ENCODE data around the gene MEGF6.

DNA sequence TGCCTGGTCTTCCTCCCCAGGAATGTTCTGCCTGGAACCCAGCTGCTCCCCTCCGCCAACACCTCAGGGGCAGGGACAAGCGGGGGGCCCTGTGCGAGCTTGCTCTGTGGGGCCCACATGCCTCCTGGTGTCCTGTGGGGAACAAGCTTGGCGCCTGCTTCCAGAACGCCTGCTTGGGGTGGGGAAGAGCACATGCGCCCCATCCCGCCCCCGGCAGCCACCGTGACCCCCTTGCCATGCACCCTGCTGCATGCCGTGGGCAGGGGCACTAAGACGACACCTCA, 57.4 kb downstream of the MEGF6 start:
- TF ChIP-seq, protein P1, sequence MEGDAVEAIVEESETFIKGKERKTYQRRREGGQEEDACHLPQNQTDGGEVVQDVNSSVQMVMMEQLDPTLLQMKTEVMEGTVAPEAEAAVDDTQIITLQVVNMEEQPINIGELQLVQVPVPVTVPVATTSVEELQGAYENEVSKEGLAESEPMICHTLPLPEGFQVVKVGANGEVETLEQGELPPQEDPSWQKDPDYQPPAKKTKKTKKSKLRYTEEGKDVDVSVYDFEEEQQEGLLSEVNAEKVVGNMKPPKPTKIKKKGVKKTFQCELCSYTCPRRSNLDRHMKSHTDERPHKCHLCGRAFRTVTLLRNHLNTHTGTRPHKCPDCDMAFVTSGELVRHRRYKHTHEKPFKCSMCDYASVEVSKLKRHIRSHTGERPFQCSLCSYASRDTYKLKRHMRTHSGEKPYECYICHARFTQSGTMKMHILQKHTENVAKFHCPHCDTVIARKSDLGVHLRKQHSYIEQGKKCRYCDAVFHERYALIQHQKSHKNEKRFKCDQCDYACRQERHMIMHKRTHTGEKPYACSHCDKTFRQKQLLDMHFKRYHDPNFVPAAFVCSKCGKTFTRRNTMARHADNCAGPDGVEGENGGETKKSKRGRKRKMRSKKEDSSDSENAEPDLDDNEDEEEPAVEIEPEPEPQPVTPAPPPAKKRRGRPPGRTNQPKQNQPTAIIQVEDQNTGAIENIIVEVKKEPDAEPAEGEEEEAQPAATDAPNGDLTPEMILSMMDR (IDR thresholded peaks at IDR 0.05) = no peak
- no peak for TF ChIP-seq POLR2A (IDR thresholded peaks at IDR 0.05)

All from adrenal gland (tissue), 5 donors.